HFF-Myc (cell line): Measurements from ENCODE around the gene C1orf146.

Source experiments
- DNase-seq: peaks from one replicate; pipeline ENCODE4 v3.0.0-alpha.2; 2011; ENCODE audit warnings: low read depth; ENCODE audit errors: extremely low read depth
- H3K4me3 ChIP-seq: replicated peaks from 2 replicates; pipeline ENCODE4 v1.5.1; 2011; ENCODE audit warnings: low read depth, mild to moderate bottlenecking, control low read depth, low read length
- TF ChIP-seq, protein P1 (sequence below): IDR thresholded peaks from 2 replicates; pipeline ENCODE4 v1.5.1; 2012; ENCODE audit warnings: mild to moderate bottlenecking, low read depth, low read length, control low read depth; ENCODE audit errors: missing control alignments

C1orf146 gene, protein sequence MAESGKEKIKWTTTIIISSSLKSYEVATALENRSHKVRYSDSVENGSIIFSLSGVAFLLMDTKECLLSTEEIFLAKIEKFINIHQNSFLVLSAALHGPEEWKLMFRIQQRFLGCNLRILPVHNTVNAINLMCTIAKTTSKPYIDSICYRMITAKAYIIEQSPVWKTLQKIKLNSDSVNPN

GRCh38 chr1:92217721-92218120 lies at the start of gene C1orf146:
Gene C1orf146, plus strand, starts transcription at chr1:92217915. Its CDS starts 13,506 bp downstream, at chr1:92231421.
- no peak within 1 kb of the TSS for H3K4me3 ChIP-seq
- no peak for DNase-seq
- TF ChIP-seq, protein P1, sequence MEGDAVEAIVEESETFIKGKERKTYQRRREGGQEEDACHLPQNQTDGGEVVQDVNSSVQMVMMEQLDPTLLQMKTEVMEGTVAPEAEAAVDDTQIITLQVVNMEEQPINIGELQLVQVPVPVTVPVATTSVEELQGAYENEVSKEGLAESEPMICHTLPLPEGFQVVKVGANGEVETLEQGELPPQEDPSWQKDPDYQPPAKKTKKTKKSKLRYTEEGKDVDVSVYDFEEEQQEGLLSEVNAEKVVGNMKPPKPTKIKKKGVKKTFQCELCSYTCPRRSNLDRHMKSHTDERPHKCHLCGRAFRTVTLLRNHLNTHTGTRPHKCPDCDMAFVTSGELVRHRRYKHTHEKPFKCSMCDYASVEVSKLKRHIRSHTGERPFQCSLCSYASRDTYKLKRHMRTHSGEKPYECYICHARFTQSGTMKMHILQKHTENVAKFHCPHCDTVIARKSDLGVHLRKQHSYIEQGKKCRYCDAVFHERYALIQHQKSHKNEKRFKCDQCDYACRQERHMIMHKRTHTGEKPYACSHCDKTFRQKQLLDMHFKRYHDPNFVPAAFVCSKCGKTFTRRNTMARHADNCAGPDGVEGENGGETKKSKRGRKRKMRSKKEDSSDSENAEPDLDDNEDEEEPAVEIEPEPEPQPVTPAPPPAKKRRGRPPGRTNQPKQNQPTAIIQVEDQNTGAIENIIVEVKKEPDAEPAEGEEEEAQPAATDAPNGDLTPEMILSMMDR = no peak

DNA sequence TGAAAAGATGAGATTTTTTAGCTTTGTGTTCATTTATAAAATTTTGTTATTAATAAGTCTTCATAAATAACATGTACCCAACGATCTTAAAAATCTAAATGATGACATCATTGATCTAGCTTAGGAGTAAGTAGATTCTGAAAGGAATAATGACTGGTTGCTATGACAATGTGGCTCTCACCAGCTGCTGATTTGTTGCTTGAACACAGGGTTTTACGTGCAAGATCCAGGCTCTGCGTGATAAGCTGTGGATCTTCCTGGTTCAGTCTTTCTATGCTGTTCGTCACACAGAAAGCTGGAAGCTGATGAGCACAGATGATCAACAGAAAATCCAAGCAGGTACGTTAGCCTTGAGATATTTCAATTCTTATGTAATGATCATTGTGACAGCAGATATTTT lies 49.1 kb upstream of the C1orf146 start:
- DNase-seq = no peak
- H3K4me3 ChIP-seq = no peak overlapping the region

DNA sequence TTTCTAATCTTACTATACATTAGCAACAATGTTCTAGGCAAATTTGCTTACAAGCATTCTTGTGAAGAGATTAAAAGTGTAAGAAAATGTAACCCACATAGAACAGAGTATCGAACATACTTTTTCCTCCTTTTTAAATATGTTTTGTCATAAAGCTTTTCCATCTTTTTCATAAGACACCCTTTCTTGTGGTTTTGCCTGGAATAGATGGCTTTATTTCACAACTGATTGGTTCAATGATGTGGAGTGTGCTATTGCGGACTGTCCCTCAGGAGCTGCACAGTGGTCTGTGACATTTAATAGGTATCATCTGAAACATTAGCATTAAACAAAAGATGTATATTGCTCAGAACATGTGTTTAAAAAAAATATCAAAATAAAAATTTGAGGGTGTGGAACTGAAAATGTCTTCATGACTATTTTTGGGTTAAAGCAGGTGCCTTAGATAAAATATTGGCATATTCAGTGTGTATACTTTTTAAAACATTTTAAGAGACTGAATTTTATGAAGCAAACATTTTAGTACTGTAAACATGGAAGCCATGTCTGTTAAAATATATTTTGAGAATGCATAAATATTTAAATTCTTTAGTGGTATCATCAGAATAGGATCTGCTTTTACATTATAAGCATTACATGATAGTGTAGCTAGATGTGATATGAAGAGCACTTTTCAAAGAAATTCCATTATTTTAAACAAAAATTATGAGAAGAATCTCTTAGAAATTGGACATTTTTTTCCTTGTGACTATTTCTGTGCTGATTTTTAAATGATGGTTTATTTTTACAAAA lies 48.3 kb upstream of the C1orf146 start:
- TF ChIP-seq, protein P1 = no peak
- no peak for DNase-seq
- H3K4me3 ChIP-seq = no peak overlapping the region

More for the DNA sequence above, 49.1 kb upstream of the C1orf146 start:
- TF ChIP-seq, protein P1 = no peak

DNA sequence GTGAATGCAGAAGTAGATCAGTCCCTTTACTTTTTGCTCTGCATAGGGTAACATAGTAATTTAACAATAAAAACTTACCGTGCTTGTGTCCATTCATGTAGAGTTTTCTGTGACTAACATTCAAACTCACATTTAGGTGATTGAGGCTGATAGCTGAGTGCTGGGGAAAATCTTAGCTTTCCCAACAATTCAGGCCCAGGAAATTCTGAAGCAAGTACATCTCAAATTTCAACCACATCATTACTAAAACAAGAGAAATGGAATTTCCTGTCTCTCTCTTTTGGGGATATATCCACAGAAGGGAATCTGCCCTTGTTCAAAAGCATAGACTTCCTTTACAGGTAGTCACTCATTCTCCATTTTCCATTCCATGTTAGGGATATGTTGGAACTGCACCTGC lies 33.1 kb upstream of the C1orf146 start:
- no peak for DNase-seq
- TF ChIP-seq, protein P1 = no peak
- H3K4me3 ChIP-seq = no peak overlapping the region

DNA sequence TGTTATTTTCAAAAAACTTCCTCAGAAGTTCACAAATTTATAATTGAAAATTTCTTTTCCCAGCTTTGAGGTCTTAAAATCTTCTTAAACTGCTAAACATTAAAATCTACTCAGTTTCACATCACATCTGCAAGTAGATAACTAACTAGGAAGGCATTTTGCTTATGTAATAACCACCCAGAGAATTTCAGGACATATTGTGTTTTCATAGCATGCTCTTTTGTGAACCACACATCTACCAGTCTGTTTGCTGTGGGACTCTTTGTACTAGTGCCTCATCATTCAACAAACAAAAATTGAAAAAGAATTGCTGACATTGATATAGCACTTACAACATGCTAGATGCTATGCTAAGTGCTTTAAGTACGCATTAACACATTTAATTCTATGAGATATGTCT lies 31.6 kb upstream of the C1orf146 start:
- H3K4me3 ChIP-seq = no peak overlapping the region
- DNase-seq = no peak
- TF ChIP-seq, protein P1 = no peak

GRCh38 chr1:92188436-92189255 lies 29.1 kb upstream of the C1orf146 start:
- TF ChIP-seq, protein P1 = no peak
- DNase-seq = no peak
- no peak overlapping the region for H3K4me3 ChIP-seq
